MM.1S (cell line): ENCODE data around the gene ALDH8A1.

ENCODE experiments used
- DNase-seq: peaks from one replicate; pipeline ENCODE4 v3.0.0-alpha.2; 2015
- H2AFZ ChIP-seq: fragments of 300-600 bp; sonication (generic); 2 replicates; pipeline ENCODE4 v1.6.0; 2016; ENCODE audit warnings: antibody characterized with exemption, low read length
- H3F3A ChIP-seq: fragments of 300-600 bp; sonication (generic); 2 replicates; pipeline ENCODE4 v1.6.1; 2016; ENCODE audit warnings: mild to moderate bottlenecking, antibody characterized with exemption, low read length, moderate library complexity, mixed read lengths; ENCODE audit not compliant: insufficient read depth
- H3K27ac ChIP-seq: fragments of 300-600 bp; sonication (generic); 2 replicates; pipeline ENCODE4 v1.5.1; 2016; ENCODE audit warnings: mild to moderate bottlenecking, low read length
- H3K27me3 ChIP-seq: fragments of 300-600 bp; sonication (generic); replicated peaks from 2 replicates; pipeline ENCODE4 v1.6.0; 2016; ENCODE audit warnings: low read length; ENCODE audit not compliant: insufficient read depth
- H3K36me3 ChIP-seq: fragments of 300-600 bp; sonication (generic); replicated peaks from 2 replicates; pipeline ENCODE4 v1.6.1; 2016; ENCODE audit warnings: mild to moderate bottlenecking, low read length, mixed read lengths; ENCODE audit not compliant: insufficient read depth
- H3K4me1 ChIP-seq: fragments of 300-600 bp; sonication (generic); 2 replicates; pipeline ENCODE4 v1.6.1; 2016; ENCODE audit warnings: low read length, mixed read lengths
- H3K4me2 ChIP-seq: fragments of 300-600 bp; sonication (generic); 2 replicates; pipeline ENCODE4 v1.6.0; 2016; ENCODE audit warnings: low read depth, low read length
- H3K4me3 ChIP-seq: fragments of 300-600 bp; sonication (generic); 2 replicates; pipeline ENCODE4 v1.5.1; 2016; ENCODE audit warnings: low read length, mixed read lengths
- H3K79me2 ChIP-seq: fragments of 300-600 bp; sonication (generic); 2 replicates; pipeline ENCODE4 v1.6.1; 2016; ENCODE audit warnings: mixed run types, low read length, mixed read lengths
- H3K9ac ChIP-seq: fragments of 300-600 bp; sonication (generic); 2 replicates; pipeline ENCODE4 v1.6.1; 2016; ENCODE audit warnings: low read length, mixed read lengths
- H3K9me2 ChIP-seq: fragments of 300-600 bp; sonication (generic); replicated peaks from 2 replicates; pipeline ENCODE4 v1.6.1; 2016; ENCODE audit warnings: mild to moderate bottlenecking, low read length, mixed read lengths; ENCODE audit not compliant: insufficient read depth
- H3K9me3 ChIP-seq: fragments of 300-600 bp; sonication (generic); replicated peaks from 2 replicates; pipeline ENCODE4 v1.6.1; 2016; ENCODE audit warnings: mild to moderate bottlenecking, low read length, mixed read lengths; ENCODE audit not compliant: insufficient read depth
- H4K20me1 ChIP-seq: fragments of 300-600 bp; sonication (generic); 2 replicates; pipeline ENCODE4 v1.6.1; 2016; ENCODE audit warnings: mild to moderate bottlenecking, low read length, moderate library complexity, mixed read lengths; ENCODE audit not compliant: insufficient read depth
- EZH2 ChIP-seq: fragments of 300-600 bp; sonication (generic); optimal IDR thresholded peaks from 2 replicates; pipeline ENCODE3; 2017; ENCODE audit warnings: low read depth, mild to moderate bottlenecking, antibody characterized with exemption, low read length, mixed read lengths
- EZH2phosphoT487 ChIP-seq: fragments of 300-600 bp; sonication (generic); IDR thresholded peaks from 2 replicates; pipeline ENCODE4 v1.6.1; 2018; ENCODE audit warnings: antibody characterized with exemption, low read length
- TF ChIP-seq, protein P1 (sequence below): fragments of 300-600 bp; sonication (generic); IDR thresholded peaks from 2 replicates; pipeline ENCODE4 v1.5.1; 2016; ENCODE audit warnings: antibody characterized with exemption, low read length, mixed read lengths

The ALDH8A1 gene

DNA sequence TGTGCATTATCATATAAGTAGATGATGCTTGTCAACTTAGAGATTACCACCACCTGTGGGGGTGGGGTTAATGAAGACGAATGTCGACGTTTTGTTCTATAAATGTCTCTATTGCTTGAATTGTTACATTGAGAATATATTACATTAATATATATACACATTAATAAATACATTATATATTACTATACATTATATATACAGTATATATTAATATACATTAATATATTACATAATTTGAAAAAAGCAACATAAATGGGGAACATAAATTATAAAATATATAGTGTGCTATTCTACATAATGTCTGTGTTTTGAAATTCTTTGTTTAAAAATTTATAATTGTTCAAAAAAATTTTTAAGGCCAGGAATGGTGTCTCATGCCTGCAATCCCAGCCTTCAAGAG lies 81.1 kb downstream of the ALDH8A1 start:
- no peak overlapping the region for H3K9ac ChIP-seq
- no peak overlapping the region for H3K4me3 ChIP-seq
- no peaks in the 10 kb centered on the region for H3K9me2 ChIP-seq
- no peak for DNase-seq
- no peaks in the 10 kb centered on the region for H3K27me3 ChIP-seq
- no peak overlapping the region for H2AFZ ChIP-seq
- TF ChIP-seq, protein P1, sequence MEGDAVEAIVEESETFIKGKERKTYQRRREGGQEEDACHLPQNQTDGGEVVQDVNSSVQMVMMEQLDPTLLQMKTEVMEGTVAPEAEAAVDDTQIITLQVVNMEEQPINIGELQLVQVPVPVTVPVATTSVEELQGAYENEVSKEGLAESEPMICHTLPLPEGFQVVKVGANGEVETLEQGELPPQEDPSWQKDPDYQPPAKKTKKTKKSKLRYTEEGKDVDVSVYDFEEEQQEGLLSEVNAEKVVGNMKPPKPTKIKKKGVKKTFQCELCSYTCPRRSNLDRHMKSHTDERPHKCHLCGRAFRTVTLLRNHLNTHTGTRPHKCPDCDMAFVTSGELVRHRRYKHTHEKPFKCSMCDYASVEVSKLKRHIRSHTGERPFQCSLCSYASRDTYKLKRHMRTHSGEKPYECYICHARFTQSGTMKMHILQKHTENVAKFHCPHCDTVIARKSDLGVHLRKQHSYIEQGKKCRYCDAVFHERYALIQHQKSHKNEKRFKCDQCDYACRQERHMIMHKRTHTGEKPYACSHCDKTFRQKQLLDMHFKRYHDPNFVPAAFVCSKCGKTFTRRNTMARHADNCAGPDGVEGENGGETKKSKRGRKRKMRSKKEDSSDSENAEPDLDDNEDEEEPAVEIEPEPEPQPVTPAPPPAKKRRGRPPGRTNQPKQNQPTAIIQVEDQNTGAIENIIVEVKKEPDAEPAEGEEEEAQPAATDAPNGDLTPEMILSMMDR: no peak
- TF ChIP-seq EZH2phosphoT487 (no peak), EZH2 (no peak)
- no peaks in the 10 kb centered on the region for H3K36me3 ChIP-seq
- H4K20me1 ChIP-seq: no peaks in the 10 kb centered on the region
- H3F3A ChIP-seq: peaks cover 38% of the 10 kb centered on the region
- no peak overlapping the region for H3K4me2 ChIP-seq
- no peaks in the 10 kb centered on the region for H3K9me3 ChIP-seq
- H3K79me2 ChIP-seq: no peaks in the 10 kb centered on the region
- peaks cover 44% of the 10 kb centered on the region for H3K4me1 ChIP-seq
- H3K27ac ChIP-seq: no peak overlapping the region
